ENCODE data around the gene CCNC.

The CCNC gene

GRCh38 chr6:99611148-99611547, 42.7 kb upstream of the CCNC start:
- TF ChIP-seq, protein P1, sequence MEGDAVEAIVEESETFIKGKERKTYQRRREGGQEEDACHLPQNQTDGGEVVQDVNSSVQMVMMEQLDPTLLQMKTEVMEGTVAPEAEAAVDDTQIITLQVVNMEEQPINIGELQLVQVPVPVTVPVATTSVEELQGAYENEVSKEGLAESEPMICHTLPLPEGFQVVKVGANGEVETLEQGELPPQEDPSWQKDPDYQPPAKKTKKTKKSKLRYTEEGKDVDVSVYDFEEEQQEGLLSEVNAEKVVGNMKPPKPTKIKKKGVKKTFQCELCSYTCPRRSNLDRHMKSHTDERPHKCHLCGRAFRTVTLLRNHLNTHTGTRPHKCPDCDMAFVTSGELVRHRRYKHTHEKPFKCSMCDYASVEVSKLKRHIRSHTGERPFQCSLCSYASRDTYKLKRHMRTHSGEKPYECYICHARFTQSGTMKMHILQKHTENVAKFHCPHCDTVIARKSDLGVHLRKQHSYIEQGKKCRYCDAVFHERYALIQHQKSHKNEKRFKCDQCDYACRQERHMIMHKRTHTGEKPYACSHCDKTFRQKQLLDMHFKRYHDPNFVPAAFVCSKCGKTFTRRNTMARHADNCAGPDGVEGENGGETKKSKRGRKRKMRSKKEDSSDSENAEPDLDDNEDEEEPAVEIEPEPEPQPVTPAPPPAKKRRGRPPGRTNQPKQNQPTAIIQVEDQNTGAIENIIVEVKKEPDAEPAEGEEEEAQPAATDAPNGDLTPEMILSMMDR (IDR thresholded peaks at IDR 0.05) = no peak

DNA sequence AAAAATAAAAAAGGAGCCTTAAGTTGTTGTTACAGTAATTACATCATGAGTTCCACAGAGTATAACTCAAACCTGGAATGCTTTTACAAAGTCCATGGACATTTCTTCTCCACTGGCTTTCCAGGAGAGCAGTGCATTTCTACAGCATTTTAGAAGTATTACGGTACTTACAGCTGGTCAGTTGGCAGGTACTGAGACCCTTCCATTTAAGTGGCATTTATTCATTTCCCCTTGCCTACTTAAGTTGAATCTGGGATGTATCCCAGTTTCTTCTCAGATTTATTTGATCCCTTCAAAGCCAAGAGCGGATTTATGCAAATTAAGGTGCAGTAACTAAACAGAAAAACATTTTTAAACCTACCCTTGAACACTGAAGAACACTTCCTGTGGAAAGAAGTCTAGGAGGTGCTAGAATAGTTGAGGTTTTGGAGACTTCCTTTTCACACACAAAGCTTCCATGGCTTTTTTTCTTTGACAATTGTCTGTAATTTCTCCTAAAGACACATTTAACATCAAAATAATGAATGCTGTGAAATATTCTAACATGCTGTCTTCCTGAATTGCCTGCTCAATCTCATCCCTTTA, 41.5 kb upstream of the CCNC start:
- TF ChIP-seq, protein P1 (IDR thresholded peaks at IDR 0.05) = no peak

GRCh38 chr6:99608886-99609482, 40.5 kb upstream of the CCNC start:
- TF ChIP-seq, protein P1 (IDR thresholded peaks at IDR 0.05) = no peak

- TF ChIP-seq, protein P1 (IDR thresholded peaks at IDR 0.05) = no peak
These were observed 39.8 kb upstream of the CCNC start for GRCh38 chr6:99608059-99608885.

DNA sequence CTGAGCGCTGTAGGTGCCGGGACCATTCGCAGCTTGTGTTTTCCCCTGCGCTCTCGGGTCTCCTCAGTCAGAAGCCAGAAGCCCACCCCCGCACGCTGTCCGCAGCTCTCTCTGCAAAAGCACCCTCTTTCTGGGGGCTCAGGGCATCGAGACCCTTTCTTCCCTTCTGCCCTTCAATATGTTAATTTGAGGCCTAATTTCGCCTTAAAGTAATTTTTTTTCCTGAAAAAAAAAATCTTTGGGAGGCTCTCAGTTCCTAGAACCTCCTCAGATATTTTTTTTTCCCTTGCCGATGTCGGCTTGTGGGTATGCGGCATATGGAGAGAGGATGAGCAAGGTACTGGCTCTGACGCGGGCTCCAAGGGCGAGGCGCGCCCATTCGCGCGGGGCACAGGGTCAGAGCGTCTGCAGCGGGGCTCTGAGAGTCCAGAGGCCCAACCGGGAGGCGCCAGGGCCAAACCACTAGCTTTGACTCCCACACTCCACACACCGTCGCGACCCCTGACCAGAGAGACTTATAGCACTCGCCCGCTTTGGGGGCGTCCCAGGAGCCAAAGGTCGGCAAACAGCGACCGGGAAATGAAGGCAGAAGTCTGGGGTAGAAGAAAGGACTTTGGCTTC, 39.1 kb upstream of the CCNC start:
- TF ChIP-seq, protein P1 (IDR thresholded peaks at IDR 0.05) = no peak

DNA sequence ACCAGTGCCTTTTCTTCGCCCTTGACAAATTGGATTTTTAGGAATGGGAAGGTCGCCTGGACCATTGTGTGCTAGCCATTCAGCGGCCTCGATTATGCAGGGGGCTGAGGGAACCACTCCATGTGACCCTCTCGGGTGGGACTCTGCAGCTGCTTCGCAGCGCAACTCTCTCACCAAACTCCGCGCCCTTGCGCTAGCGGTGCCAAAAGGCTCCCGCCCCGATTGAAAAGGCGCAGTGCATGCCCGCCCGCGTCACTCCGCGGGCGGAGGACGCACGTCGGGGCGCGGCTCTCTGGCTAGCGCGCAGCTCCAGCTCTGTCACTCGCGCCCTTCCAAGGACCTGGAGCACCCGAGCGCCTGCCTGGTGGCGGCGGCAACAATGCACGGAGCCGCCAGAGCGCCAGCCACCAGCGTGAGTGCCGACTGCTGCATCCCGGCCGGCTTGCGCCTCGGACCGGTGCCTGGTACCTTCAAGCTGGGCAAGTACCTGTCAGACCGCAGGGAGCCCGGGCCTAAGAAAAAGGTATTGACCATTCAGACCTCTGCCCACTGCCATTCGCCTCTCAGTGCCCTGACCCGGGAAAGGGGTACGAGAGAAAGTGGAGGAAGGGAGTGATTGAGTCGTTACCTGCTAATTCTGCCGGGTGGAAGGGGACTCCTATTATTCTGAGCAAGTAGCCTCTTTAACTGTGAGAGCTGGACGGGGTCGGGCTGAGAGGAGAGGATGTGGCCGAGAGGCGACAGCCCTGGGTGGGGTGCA, 38.4 kb upstream of the CCNC start, which contains the start of gene PRDM13:
Gene PRDM13 (plus strand): TSS at position 178 of the 760 bp plus-strand sequence. CDS start 202 bp downstream, at position 380.
- TF ChIP-seq, protein P1 (IDR thresholded peaks at IDR 0.05) = no peak
